HG03521 (cell line): ENCODE data around the gene C4BPA.

Source experiments
- ATAC-seq: cut with Tn5 transposase; IDR thresholded peaks from one replicate; pipeline ENCODE4 v1.9.1; 2021; ENCODE audit warnings: mild to moderate bottlenecking, moderate library complexity; ENCODE audit not compliant: unreplicated experiment

Gene C4BPA

DNA sequence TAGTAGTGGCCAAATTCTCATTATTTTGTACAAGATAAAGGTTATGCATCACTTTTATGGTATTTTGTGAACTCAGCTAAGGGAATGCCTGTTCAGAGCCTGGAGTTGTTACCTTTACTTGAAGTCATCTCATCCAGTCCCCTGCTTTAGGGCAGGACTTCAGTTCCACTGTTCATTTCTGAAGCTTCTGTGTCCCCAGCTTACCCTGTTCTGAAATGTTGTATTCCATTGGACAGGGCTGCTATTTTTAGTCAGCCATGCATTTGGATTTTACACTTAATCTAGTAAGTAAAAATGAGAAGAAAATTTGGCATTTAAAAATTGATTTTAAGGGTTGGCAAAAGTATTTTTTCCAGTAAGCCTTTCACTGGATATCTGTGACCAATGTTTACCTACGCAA is 27.0 kb upstream of the C4BPA start:
- ATAC-seq, result no peak

DNA sequence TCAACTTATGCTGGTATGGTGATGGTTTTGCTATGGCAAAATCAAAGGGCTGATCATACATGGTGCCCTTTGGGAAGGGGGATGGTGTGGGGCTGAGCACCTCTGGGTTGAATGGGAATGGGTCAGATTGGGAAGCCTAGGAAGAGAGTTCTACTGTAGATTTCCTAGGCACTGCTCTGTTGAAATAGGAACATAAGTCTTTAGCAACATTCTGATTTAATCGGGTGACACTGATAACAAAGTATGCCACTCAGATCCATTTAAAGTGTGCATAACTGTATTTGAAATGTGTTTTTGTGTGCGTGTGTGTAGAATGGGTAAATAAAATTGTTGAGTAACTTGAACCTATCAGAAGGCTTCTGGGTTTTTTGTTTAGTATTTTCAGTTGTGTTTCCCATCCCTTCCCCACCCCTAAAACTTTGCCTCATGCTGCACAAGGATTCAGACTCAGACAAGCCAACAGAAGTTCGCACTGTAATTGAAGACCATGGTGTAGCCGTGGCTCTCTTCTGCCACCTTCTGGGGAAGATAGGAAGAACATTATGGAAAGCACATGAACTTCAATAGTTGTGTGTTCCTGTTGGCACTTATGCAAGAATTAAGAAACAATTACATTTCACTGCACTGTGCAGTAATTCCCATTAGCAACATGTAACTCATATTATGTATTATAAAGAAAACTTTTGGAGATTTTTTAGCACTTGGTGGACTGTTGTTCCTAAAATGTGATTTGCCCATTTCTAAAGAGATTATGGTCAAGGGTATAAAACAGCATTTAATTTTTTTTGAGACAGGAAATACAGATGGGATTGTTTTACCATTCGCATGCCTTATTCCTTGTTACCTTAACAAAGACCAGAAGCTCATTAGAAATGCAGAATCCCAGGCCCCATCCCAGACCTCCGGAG is 26.3 kb upstream of the C4BPA start:
- no peak for ATAC-seq

DNA sequence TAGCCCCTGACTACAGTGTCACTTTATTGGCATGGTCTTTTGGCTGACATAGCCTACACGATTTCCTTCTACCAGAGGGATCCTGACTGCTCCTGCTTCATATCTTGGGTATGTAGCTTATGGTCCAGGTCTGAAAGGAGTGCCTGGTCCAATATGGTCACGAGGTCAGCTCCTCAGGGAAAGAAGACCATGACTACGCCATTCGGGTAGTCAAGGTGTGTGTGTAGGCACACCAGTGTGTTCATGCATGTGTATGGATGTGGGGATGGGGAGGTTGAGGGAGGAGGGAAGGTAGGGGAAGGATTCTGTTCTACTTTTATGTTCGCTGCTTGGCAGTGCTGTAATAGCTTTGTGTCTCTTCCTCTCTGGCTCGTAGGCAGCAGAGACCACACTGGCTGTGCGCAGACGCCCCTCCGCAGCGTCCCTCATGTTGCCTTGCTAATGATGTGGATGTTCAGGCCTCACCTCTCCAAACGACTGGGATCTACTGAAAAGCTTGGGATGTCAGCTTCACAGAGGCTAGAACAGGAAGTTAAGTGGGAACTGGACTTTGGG is 25.4 kb upstream of the C4BPA start:
- ATAC-seq, result no peak

DNA sequence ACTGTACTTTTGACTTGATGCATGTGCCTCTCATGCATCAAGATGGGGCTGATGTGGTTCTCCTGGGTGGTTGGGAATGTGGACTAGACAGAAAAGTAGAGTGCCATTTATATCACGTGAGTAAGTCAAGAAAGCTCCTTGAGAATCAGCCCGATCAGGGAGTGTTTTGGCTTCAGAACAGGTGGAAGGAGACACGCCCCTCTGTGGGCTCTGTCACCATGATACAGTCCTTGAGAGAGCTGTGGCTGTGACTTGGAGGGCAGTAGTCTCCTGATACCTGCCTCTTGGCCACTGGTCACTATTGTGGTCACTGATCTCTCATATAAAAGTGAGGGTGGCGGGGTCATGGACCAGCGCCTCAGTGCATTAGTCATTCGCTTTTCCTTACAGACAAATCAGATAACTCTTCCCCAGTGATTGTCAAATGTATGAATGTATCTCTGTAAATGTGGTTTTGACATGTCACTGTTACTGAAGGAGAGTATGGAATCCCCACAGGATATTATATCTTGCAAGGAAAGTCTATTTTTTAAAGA is 24.3 kb upstream of the C4BPA start:
- ATAC-seq, result no peak

DNA sequence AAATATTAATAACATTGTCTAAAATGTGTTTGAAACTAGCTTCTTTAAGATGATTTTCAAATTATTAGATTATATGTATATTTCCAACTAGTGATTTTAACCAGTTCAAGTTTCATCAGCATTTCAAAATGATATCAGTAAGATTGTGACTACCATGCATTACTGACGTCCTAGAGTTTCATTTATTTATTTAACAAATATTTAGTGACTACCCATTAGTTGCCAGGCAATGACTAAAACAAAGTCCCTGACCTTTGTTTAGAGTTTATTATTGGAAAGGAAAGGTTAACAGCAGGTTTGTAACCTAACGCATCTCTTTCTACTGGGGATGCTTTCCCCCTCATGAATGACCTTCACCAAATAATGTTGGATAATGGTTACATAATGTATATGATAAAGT is 22.9 kb upstream of the C4BPA start:
- ATAC-seq, result no peak

DNA sequence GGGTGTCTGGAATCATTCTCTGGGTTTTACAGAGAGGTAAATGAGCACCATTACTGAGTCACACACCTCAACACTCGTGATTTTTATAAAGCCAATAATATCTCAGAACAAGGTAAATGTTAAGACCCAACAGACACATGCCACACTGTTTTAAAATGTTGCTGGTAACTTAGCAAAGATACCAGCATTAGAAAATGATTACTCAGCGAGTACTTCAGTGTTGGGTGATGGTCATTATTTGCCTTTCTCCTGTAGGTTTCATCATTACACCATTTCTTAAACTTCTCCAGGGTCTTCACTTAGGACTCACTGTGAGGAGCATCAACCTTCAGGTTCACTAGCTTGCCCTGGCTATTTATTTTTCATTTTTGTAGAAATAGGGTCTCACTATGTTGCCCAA is 22.2 kb upstream of the C4BPA start:
- no peak for ATAC-seq

DNA sequence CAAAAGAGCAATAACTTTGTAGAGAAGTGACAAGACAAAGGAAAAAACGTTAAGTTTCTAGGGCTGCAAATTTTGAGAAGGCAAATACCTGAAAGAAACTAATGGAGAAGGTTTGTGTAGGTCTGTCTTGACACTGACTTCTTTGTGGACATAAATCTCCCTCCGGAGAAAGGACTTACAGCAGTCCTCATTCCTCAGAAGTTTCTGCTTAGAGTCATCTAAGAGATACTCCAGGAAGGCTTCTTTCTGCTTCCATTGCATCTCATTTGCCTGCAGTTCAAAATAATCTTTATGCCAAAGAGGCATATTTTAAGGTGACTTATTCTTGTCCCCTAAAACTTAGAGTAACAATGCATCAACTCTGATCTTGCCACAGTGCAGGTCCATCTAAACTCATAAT is 19.8 kb upstream of the C4BPA start:
- ATAC-seq, result no peak

DNA sequence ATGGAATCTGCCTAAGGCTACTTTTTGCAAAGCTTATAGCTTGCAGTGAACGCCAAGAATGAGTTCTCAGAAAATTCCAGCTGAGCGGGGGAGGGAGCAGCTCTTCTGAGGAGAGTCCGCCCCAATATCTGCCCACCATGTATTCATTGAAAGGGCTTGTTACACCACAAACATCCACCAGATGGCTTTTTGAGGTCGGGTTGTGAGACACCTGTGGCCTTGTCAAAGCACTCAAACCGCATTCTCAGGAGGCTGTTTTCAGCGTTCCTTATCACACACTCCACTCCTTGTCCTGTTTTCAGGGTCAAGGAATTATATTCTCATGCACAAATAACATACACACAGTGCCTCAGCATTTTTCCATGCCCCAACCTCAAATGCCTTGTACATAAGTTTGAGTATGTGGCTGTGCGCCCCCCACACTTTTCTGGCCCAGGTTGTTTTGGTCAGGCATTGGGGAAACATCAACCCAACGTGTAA is 19.3 kb upstream of the C4BPA start:
- ATAC-seq, result no peak

DNA sequence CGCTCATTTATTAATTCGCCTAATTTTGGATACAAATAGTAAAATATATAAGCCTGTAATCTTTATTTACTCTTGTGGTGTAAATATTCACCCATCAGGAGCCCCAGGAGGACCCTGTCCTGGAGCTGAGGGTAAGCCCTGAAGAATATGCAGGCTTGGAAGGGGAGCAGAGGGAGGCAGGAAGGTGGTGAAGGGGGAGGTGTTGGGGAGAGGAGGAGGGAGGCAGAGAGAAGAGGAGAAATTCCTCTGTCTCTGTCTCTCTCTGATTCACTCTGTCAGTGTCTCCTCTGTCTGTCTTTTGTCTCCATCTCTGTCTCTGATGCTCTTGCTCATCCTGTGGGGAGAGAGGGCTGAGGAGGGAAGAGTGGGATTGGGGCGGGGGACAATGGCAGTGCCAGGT is 18.1 kb upstream of the C4BPA start:
- ATAC-seq, result no peak

DNA sequence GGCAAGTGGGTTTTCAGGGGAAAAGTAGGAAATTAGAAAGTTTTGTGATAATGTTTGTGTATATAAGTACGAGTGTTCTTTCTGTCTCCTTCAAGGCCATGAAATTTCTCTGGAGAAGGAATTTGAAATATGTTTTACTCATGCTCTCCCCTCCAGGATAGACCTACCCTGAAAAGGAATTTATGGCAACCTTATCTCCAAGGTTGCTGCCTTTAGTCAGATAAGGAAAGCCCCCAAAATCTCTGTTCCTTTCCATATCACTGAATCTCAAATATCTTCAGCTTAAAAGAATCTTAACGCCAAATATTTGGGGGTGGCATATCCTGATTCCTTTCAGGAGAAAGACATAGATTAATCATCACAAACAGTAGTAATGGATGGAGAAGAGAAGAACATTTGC is 15.9 kb upstream of the C4BPA start:
- no peak for ATAC-seq

DNA sequence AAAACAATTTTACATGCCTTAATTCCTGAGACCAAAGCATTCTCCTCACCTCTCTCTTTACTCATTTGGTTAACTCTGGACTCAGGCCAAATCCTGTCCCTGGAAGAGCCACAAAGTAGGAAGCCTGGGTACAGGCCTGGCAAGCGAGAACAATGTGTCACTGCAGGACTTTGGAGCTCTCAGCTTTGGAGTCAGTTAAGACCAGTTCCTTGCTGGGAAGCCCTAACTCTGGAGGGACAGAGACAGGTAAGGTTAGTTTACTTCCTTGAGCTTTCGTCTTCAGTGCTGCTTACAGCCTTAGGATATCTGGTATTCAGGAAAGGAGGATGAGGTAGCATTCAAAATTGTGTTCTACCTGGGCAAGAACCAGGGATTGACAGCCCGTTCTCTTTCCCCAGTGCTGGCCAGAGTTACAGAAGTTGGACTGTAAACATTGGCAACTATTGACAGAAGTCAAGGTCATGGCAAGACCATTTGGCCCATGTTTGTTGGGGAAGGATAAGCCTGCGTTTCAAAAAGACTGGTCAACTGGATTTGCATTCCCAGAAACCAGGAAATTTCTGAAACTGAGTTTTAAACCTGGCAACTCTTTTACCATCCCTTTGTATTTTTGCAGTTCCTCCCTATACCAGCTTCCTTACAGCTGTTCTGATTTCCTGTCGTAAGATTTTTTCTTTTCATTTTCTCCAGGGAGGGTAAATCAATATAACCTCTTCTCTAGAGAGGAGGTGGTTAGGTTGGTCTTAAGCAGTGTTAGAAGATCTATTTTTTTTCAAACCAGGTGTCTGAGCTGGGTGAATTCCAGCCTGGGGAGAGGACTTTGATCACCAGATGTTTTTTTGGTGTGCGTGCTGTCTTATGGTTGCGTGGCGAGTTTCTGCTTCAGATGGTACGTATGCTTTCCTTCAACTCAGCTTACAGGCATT is 15.1 kb upstream of the C4BPA start, which contains the start of gene C4BPB:
Gene C4BPB (plus strand): TSS at position 160 of the 926 bp plus-strand sequence. CDS start 672 bp downstream, at position 832.
- ATAC-seq, result no peak

DNA sequence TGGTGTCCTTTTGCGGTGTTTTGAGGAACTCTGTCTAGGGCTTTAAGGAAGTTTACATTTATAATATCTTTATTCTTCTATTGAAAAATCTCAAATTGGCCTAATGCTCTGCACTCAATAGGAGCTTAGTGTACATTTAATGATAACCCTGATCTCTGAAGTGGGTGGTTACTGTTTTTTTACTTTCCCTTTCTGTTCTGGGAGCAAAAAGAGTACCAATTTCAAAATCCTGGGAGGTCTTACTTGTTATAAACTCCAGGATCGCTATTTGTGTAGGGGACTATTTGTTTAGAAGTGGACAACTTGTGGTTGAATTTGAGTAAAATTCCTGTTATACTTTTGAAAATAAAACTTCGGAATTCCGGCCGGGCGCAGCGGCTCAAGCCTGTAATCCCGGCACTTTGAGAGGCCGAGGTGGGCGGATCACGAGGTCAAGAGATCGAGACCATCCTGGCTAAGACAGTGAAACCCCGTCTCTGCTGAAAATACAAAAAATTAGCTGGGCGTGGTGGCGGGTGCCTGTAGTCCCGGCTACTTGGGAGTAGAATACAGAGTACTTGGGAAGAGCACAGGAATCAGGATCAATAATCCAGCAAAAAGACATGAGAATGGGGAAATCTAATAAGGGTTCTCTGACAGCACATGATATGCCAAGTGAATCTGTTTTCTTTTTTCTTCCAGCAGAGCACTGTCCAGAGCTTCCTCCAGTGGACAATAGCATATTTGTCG is 14.2 kb upstream of the C4BPA start:
- no peak for ATAC-seq

DNA sequence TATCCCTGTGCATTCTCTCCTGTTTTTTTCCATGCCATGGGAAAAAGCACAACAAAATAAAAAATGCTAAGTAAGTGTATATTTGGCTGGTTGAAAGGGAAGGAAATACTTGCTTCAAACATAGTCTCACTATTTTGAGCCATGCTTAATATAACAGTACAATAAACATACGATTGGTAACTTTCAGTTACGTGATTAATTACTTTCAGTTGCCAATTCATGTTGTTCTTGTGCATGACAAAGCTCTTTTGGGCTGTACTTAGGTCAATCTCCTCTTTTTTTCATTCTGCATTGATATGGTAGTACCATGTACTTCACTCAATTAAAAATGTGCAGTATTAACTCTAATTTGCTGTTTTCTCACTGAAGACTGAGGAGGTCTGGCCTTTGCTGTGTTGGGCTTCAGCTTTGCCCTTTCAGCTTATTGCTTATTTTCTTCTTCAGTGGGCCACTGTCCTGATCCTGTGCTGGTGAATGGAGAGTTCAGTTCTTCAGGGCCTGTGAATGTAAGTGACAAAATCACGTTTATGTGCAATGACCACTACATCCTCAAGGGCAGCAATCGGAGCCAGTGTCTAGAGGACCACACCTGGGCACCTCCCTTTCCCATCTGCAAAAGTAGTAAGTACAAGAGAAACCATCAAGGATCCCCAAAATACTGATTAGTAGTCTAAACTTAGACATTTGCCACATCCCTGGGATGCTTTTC is 12.7 kb upstream of the C4BPA start:
- no peak for ATAC-seq

DNA sequence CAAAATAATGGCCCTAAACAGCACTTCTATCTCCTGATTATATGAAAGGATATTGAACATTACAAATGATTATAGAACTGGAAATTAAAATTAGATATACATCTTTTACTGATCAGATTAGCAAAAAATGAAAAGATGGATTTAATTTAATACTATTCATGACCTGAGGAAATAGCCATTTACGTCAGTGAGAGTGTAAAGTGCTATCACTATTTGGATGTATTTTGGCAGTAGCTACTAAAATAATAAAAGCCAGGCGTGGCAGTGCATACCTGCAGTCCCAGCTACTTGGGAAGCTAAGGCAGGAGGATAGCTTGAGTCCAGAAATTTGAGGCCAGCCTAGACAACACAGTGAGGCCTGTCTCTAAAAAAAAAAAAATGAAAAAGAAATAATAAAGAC is 10.1 kb upstream of the C4BPA start:
- no peak for ATAC-seq

DNA sequence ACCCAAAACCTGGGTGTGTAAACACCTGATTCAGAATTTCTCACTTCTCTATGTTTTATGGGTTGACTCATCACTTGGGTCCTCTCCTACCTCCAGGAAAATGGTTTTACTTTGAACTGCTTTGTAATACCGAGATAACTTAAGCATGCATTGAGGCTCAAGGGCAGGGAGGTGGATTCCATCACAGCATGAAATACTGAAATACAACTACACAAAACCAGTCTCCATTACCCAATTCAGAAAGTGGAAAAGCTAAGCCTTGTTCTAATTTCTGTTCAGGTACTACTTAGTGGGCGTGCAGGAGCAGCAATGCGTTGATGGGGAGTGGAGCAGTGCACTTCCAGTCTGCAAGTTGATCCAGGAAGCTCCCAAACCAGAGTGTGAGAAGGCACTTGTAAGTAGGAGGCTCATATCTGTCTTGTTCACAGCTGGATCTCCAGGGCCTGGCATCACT is 6.1 kb upstream of the C4BPA start:
- ATAC-seq, result peak; percentile 62

DNA sequence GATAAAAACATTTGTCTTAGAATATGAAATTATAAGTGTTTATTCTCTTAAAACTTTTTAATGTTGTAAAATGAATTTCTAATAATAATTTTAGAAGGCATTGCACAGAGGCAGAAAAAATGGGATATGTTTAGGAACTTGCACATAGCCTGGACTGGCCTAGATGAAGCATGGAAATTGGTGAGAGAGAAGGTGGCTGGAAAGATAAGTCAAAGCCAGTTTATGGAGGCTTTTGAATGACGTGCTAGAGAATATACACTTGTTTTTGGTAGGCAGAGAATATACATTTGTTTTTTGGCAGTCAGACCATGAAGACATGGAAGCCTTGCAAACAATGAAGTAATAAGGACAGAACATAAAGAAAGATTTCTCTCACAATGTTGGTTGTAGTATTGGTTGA is 2.3 kb upstream of the C4BPA start:
- ATAC-seq, result no peak

DNA sequence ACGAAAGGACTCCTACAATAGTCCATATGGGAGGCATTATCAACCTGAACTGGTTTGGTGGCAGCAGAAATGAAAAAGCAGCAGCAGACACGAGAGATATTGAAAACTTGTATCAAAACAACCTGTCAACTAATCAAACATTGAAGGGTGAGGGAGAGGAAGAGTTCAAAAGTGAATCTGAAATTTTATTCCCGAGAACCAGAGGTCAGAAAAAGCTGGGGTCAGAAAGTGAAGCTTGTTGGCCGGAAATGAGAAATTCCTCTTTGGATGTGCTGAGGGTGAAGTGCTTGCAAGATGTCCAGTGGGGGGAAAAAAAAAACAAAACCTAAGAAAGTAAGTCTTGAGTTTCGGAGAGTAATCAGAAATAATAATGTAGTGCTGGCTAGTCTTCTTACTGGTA is 1.9 kb upstream of the C4BPA start:
- ATAC-seq, result no peak

DNA sequence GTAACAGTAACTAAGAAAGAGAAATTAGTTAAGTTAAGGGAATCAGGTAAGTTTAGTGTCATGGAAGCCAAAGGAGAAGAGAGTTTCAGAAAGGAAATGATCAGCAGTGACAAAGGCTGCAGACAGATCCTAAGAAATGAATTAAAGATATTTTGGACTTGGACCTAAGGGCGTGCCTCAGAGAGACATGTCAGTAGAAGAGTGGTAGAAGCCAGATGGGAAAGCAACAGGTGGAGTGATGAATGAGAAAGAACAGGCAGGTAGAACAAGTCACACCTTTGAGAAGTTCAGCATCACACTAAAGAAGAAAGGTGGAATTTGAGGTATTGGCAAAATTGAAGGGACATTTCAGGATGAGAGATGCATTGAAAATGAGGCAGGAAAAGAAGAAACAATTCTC is 1.4 kb upstream of the C4BPA start:
- no peak for ATAC-seq

DNA sequence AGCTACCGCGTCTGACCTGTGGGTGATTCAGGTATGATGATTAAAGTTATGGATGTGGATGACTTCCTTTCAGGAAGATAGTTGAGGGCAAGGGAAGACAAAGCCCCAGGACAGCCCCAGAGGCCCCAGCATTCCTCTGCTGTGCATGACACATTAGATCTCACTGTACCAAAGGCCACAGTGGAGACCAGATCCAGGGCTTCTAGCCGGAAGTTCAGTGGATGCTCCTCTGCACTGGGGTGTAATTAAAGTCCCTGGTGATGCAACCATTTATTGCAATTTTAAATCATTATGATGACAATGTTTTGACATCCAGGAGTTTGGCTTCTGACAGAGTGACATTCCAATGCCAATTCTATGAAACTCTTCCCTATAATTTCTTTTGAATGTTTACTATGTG is 5.0 kb downstream of the C4BPA start:
- ATAC-seq, result no peak
